Stimulated activated CD4-positive, alpha-beta T cell treated with anti-CD3 and anti-CD28 coated beads, Interleukin-15, amount 100 ng/mL, for 1 hour (primary cell): ENCODE measurements around the gene ARSA.
A peak's percentile ranks its signal among the peaks of the same experiment; 100 is the strongest.

ENCODE experiments used
- DNase-seq, 2 donors: peaks; one replicate each; pipeline ENCODE4 v3.0.0-alpha.2; 2020; ENCODE audit warnings: low read depth in 1 of 2, low spot score in 1 of 2

The ARSA gene

DNA sequence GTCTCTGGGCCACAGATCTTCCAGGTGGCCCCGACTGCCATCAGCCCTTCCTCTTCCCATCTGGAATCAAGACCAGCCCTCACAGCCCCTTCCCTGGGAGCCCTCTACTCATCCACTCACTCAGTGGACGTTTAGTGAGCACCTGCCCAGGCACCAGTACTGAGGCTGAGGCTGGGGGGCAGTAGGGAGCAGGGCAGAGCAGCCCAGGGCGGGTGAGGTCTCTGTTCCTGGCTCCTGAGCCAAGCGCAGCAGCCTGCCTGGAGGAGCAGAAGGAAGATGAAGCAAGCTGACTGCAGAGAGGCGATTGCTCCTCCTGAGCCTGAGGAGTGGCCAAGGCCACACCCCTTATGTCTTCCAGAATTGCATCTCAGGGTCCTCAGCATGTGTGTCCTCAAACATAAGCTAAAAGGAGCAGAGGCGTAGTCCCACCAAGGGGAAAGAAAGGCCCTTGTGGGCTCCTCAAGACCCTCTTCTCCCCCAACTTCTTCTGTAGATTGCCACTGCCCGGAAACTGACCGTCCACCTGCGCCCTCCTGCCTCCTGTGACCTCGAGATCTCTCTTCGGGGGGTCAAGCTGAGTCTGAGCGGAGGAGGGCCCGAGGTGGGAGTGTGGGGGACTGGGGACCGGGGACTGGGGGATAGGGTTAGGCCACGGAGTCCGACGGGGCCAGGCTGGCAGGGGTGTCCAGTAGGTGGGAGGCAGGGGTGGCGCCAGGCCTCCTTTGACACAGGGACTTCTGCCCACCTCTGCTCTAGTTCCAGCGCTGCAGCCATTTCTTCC lies 21.6 kb downstream of the ARSA start:
- no peak for DNase-seq

GRCh38 chr22:50605613-50606074 lies 22.3 kb downstream of the ARSA start:
- no peak for DNase-seq

DNA sequence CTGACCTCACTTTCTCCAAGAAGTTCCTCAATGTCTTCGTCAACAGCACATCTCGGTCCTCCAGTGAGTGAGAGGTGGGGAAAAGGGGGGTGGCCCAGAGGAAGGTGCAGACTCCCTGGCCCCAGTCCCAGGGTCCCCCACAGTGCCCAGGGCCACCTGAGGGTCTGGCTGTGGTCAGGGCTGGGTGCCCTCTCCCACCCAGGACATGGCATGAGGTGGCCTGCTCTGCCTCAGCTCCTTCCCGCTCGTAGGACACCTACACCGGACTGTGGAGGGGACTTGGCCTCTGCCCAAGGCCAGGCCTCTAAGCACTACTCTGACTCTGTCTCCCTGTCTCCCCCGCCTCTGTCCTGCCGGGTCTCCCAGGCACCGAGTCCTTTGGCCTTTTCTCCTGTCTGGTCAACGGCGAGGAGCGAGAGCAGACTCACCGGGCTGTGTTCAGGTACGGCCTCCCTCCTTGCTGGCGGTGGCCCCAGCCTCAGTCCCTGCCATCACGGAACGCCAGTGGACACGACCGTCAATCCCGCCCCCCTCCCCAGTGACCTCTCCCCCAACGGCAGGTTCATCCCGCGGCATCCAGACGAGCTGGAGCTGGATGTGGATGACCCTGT lies 22.8 kb downstream of the ARSA start:
- DNase-seq, result no peak

DNA sequence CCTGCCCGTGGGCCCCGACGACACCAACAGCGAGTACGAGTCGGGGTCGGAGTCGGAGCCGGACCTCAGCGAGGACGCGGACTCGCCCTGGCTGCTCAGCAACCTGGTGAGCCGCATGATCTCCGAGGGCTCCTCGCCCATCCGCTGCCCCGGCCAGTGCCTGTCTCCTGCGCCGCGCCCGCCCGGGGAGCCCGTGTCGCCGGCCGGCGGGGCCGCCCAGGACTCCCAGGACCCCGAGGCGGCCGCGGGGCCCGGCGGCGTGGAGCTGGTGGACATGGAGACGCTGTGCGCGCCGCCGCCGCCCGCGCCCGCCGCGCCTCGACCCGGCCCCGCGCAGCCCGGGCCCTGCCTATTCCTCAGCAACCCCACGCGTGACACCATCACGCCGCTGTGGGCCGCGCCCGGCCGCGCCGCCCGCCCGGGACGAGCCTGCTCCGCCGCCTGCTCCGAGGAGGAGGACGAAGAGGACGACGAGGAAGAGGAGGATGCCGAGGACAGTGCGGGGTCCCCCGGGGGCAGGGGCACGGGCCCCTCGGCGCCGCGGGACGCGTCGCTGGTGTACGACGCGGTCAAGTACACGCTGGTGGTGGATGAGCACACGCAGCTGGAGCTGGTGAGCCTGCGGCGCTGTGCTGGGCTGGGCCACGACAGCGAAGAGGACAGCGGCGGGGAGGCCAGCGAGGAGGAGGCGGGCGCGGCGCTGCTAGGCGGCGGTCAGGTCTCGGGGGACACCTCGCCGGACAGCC lies 23.5 kb downstream of the ARSA start:
- DNase-seq, result no peak

GRCh38 chr22:50603511-50604255 lies 24.3 kb downstream of the ARSA start:
- no peak for DNase-seq

DNA sequence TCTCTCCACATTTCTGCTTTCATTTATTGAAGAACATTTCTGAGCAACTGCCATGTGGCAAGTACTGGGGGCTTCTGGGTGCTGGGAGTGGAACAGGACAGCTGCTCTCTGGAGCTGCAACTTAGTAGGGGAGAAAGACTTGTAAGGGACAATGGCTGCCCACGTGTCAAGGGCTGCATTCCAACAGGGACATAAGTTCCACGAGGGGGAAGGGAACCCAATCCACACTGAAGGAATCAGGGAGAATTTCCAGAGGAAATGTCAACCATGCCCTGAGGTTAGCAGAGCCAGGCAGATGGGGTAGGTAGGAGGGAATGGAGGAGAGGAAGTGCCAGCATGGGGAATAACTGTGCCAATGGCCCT lies 25.6 kb downstream of the ARSA start:
- no peak for DNase-seq

DNA sequence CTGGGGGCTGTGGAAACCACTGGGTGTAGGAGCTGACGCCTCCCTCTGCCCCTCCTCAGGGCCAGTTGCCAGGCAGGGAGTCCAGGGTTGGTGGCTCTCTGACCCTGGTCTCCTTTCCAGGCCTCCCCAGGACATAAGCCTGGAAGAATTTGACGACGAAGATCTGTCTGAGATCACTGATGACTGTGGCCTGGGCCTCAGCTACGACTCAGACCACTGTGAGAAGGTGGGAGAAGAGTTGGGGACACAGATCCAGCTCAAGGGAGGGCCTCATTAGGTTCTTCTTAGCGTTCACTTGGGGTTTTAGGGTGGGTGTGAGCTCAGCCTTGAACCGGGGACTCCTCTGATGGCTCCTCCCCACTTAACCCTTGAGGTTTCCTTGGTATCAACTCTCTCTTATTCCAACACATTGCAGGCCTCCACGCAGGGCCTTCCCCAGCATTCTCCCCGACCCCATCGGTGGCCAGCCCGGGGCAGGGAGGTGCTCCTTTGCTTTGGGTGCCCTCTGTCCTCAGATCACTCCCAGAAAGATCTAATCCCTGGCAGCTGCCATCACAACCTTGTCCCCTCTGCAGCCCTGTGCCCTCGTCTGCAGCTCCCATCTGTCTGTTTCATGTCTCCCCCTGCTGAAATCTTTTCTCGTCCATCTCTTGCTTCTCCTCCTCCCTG lies 26.1 kb downstream of the ARSA start:
- no peak for DNase-seq

GRCh38 chr22:50600967-50601668 lies 26.8 kb downstream of the ARSA start:
- no peak for DNase-seq

GRCh38 chr22:50600538-50600937 lies 27.4 kb downstream of the ARSA start, which contains the start of gene MAPK8IP2:
TSS of gene MAPK8IP2 (plus strand) at chr22:50600793. CDS start at chr22:50600819, 26 bp downstream.
- DNase-seq, result no peak

DNA sequence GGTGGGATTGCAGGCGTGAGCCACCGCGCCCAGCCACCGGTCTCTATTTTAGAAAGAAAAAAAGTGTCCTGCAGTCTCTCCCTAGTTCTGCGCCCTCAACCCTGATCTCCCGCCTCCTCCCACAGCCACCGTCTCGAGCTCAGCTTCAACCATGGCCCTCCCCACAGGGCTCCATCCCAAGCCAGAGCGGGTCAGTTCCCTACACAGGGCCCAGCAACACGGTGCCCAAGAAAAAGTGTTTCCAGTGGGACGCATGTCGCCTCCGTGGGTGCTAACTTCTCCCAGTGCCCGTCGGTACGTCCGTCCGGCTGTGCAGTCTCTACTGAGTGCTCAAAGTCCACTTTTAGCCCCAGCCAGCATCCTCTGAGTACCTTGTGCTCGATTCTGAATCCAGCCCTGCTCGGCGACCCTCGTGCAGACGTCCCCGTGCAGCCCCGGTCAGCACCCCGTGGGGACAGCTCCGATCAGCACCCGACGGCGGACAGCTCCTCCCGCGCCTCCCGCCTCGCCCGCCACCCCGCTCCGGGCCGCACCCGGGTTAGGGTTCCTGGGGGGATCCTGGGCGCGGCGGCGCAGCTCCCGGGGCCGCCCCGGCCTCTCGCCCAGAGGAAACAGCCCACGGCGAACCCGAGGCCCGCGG lies 28.0 kb downstream of the ARSA start:
- peak in 1 of 2 donors; percentile 52 for DNase-seq

DNA sequence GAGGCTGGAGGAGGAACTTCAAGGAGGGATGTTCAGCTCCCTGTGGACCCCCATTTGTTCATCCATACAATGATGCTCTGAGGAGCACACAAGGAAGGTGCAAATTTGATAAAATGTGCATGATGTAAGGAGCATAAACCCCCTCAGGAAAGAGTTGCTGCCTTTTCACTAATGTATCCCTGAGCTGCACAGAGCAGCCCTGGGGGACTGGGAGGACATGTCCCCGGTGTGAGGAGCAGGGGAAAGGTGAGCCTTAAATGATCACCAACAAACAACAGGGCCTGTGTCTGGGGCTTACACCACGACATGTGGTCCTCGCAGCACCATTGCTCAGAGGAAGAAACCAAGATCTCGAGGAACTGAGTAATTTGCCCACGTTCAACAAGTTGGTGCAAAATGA lies 30.9 kb downstream of the ARSA start:
- no peak for DNase-seq

DNA sequence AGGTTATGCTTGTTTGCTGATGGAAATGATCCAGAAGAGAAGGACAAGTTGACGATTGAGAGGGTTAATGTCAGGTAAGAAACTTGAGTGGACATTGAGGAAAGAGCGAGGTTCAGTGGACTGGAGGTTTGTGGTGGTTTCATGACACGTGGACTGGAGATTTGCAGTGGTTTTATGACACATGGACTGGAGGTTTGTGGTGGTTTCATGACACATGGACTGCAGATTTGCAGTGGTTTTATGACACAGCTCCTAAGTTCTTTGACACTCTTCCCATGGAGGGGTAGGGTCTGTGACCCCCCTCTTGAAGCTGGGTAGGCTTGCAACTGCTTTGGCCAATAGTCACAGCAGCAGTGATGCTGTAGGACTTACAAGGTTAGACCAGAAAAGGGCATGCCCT lies 32.8 kb downstream of the ARSA start:
- no peak for DNase-seq

DNA sequence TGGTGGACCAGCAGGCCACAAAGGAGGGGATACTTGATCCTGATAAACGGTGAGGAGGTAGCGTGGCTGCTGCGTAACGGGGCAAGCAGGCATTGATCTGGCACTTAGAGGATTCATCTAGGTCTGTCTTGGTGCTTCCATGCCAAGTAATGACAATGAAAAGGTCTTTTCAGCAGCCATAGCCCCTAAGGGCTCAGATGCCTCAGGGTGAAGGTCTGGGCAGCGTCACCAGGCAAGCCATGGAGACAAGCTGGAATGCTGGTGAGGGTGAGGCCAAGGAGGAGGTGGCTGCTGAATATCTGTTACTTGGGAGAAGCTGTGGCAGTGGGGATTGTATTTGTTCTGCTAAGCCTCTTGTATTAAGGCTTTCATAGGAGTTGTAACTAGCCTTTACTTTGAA lies 40.5 kb downstream of the ARSA start:
- DNase-seq, result no peak

- no peak for DNase-seq
These were observed 41.5 kb downstream of the ARSA start for GRCh38 chr22:50586416-50586815.

GRCh38 chr22:50585781-50586180 lies 42.2 kb downstream of the ARSA start:
- no peak for DNase-seq

GRCh38 chr22:50585238-50585637 lies 42.7 kb downstream of the ARSA start:
- DNase-seq, result no peak

DNA sequence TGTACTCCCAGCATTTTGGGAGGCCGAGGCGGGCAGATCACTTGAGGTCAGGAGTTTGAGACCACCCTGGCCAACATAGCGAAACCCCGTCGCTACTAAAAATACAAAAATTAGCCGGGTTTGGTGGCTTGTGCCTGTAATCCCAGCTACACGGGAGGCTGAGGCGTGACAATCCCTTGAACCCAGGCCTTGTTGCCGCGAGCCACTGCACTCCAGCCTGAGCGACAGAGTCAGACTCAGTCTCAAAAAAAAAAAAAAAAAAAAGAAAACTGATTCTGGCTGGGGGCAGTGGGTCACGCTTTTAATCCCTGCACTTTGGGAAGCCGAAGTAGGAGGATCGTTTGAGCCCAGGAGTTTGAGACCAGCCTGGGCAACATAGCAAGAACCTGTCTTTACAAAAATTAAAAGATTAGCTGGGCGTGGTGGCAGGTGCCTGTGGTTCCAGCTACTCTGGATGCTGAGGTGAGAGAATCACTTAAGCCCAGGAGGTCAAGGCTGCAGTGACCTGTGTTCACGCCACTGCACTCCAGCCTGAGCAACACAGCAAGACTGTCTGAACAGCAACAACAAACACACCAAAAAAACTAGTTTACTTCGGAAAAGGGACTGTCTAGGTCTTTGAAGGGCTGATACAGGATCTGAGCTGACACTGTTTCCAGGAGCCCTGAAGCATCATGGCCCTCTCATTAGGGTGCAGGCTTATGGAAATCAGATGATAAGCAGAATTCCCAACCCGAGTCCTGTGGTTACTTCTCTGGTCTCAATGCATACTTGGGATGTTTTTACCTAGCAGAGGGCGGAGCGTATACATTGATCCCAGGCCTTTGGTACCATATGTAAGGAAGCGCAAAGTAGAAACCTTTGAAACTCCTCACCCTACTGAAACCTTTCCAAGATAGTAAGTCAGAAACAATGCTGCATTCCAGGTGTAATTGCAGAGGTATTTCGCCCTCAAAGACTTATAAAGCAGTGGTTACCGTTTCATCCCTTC lies 43.6 kb downstream of the ARSA start:
- no peak for DNase-seq

GRCh38 chr22:50583294-50583861 lies 44.6 kb downstream of the ARSA start:
- DNase-seq, result no peak
